Tongue (tissue), 2 donors: Measurements from ENCODE around the gene TATDN2. TPM values are rescaled to one million over a fixed set of nuclear protein-coding genes. Genes with fewer than 3 reads are reported as not detected.

Source experiments
- DNase-seq: peaks from one replicate; pipeline ENCODE4 v3.0.0-alpha.2; 2015
- total RNA-seq: library from RNA; depleted of rRNA; stranded (reverse); fragments of >200 nt; gene quantifications from one replicate; pipeline ENCODE4 v1.2.3, GENCODE V29; 2014

The TATDN2 gene, protein sequence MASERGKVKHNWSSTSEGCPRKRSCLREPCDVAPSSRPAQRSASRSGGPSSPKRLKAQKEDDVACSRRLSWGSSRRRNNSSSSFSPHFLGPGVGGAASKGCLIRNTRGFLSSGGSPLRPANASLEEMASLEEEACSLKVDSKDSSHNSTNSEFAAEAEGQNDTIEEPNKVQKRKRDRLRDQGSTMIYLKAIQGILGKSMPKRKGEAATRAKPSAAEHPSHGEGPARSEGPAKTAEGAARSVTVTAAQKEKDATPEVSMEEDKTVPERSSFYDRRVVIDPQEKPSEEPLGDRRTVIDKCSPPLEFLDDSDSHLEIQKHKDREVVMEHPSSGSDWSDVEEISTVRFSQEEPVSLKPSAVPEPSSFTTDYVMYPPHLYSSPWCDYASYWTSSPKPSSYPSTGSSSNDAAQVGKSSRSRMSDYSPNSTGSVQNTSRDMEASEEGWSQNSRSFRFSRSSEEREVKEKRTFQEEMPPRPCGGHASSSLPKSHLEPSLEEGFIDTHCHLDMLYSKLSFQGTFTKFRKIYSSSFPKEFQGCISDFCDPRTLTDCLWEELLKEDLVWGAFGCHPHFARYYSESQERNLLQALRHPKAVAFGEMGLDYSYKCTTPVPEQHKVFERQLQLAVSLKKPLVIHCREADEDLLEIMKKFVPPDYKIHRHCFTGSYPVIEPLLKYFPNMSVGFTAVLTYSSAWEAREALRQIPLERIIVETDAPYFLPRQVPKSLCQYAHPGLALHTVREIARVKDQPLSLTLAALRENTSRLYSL
- total RNA-seq: 15.5 TPM

DNA sequence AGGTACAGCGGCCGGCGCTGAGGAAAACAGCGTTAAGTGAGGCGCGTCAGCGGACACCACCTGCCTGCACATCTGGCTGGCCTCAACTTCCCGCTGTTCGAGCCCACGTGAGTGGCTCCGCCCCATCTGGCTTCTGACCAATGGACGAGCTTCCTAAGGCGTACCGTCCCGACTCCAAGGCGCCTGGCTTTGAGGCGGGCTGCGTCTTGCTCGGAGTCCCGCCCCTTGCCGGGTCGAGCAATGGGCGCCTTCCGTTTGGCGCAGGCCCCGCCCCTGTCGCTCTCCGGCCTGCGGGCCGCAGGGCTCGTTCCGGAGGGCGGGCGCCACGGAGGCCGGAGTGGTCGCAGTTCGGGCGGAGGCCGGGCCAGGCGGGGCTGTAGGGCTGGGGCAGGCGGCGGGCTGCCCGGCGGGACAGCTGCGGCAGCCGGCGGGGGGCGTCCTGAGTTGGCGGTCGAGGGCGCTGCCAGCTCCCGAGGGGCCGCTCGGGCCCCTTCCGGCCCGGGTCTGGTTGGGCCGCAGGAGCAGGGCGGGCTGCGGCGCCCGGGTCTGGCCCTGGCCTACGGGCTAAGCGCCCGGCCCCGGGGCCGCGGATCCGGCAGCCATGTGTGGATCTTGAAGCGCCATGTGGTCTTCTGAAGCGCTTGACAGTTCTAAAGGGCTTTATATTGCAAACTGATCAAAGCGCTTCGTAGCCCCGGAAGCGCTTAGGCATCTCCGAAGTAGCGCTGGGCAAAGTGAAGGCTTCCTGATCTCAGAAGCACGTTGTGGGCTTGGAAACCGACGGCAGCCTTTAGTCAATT, at the start of gene TATDN2:
TSS of gene TATDN2 (plus strand) at position 276 of the 800 bp plus-strand sequence. CDS start 742 bp downstream, outside the sequence.
- DNase-seq: peak; percentile 97

DNA sequence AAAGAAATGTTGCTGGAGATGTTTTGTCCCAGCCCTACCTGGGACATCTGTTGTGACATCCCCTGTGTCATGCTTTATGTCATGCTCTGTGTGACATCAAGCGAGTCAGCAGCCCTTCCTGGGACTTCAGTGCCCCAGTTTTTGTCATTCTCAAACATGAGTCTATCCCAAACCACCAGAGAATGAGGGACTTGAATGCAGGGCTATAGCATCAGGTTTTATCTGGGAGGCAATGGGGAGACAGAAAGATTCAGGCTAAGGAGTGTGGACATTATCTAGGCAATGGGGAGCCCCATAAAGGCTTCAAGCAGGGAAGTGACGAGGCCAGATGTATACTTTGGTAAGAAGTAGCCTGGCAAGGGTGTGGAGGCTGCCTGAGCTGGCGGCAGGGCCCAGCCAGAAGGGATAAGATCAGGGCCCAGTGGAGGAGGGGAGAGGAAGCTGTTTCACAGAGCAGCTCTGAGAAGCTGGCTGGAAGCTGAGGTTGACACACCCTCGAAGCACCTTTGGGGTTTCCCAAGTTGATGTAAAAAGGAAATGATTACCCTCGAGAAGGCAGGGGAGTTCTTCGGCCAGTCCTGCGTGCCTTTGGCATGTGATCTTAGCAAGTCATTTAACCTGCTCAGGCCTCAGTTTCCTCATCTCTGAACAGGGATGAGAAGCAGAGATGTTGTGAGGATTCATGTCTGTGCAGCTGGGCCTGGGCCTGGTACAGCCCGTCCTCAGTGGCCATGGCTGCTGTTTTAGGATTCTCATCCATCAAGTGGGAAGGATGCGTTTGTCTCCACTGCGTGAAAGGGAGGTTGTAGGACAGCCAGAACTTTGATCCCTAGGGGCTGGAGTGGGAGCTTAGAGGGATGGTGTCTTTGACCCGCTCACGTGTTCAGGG, 49.3 kb upstream of the TATDN2 start:
- DNase-seq: no peak

DNA sequence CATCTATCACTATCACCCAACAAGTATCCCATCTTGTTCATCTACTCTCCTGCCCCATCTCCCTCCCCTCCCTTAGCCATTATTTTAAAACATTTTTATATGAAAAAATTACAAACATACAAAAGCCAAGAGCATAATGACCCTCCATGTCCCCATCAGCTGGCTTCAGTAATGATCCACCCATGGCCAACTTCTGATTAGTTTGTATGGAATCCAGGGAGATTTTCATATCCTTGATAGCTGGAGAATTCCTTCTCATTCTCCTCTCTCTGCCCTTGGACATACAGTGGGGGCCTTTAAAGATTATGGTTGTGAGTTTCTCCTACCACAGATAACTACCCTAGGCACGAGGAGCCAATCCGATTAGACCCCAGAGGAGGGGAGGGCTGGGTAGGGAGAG, 43.3 kb upstream of the TATDN2 start:
- DNase-seq: no peak

DNA sequence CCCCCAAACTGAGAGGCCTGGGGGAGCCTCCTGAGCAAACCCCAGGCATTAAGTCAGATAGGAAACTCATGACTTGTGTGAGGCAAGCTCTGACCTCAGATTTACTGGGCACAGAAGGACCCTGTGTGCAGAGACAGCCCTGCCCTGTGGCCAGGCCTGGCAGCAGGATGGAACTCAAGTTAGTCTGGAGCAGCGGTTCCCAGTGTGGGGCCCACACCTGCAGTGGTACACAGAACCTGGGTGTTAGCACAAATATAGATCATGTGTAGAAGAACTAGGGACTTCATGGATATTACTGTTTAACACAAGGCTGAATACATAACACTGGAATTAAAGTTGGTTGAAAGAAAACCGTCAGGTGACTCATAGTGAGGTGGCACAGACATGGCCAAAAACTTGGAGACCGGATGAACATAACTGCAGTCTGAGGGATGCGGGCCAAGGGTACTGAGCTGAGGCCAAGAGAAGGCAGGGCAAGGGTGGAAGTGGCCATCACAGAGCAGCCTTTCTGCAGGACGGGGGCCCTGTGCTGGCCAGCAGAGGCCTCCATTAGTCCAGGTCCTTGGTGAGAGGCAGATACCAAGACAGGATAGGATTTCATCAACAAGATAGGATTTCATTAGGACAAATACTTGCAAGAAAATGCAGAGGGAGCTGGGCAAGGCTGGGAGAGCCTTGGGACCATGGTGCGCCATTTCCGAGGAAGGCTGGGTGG, 42.7 kb upstream of the TATDN2 start:
- DNase-seq: no peak

DNA sequence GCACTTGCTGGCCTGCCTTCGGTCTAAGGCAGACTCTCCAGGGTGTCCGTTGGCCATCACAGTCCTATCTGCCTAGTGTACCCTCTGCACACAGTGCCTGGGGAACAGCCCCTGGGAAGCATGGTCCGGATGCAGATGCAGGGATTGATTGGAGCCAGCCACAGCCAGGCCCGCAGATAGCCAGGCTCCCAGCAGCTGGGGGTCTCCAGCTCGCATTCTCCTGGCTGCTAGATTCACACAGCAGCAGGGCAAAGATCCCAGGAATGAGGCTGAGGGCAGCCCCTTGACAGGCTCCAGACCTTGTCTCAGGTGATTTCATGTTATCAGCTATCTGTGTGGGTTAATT, 42.1 kb upstream of the TATDN2 start:
- DNase-seq: no peak

DNA sequence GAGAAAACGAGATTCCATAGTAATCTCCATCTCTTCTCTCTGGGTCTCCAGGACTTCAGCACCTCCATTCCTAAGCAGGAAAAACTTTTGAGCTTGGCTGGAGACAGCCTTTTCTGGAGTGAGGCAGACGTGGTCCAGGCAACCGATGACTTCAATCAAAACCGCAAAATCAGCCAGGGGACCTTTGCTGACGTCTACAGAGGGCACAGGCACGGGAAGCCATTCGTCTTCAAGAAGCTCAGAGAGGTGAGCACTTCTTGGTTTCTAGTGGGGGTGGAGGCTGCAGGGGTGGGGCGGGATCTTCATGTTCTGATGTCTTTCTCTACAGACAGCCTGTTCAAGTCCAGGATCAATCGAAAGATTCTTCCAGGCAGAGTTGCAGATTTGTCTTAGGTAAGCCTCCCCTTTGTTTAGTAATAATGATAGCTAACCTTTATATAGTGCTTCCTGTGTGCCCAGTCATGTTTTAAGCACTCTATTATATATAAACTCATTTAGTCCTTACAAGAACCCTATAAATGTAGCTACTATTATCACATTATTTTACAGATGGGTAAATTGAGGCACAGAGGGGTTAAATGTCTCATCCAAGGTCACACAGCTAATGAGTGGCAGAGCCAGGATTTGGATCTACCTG, 35.0 kb upstream of the TATDN2 start:
- no peak for DNase-seq

DNA sequence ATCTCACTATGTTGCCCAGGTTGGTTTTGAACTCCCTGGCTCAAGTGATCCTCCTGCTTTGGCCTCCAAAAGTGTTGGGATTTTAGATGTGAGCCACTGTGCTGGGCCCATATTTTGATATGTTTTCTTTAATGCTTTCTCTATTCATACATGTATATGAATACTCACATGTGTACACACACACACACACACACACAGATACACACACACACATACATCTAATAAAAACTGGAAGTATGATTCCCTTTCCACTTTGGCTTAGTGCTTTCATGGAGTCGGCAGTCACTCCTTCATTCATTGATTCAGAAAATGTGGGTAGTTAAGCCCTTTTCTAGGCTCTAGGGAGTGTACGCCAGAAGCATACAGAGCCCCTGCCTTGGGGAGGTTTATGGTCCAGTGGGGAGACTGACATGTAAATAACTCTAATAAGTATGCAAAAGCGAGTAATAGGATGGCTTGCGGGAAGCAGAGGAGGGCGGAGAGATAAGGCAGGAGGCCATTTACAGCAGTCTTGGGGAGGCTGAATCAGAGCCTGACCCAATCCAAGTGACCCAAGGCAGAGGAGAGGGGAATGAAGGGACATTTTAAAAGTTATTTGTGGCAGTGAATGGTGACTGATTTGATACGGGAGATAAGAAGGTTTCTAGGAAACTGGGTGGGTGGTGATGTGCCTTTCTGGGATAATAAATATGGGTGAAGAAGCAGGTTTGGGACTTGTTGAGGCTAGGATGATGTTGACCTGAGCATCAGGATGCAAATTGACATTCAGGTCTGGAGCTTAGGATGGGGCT, 32.5 kb upstream of the TATDN2 start:
- no peak for DNase-seq

DNA sequence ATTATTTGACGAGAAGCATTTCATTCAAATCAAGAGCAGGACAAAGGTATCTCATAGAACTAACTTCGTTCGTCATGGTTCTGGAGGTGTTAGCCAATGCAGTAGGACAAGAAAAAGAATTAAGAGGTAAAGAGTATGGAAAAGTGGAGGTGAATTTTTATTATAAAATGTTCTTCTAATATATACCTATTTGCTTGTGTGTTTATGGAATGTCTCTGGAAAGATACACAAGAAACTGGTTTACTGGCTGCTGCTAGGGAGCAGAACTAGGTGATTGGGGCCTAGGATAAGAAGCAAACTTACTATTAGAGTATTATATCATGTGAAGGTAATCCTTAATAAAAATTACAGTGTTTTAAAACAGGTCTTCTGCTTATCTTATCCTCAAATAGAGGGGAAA, 30.9 kb upstream of the TATDN2 start:
- no peak for DNase-seq

DNA sequence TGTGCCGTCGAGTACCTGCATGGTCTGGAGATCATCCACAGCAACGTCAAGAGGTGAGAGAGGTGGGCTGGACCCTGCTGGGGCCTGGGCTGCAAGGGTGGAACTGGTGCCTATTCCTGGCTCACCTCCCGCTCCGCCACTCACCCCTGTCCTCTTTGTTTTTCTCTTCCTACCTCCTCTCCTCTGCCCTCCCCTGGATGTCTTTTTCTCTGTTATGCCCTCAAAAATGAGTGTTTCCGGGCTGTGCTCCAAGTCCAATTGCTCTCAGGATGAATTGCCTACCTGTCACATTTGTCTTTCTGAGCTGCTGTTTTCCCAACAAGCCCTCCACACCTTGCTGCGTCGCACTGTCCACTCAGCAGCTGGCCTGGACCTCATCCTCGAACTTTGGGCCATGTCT, 28.5 kb upstream of the TATDN2 start:
- DNase-seq: no peak

DNA sequence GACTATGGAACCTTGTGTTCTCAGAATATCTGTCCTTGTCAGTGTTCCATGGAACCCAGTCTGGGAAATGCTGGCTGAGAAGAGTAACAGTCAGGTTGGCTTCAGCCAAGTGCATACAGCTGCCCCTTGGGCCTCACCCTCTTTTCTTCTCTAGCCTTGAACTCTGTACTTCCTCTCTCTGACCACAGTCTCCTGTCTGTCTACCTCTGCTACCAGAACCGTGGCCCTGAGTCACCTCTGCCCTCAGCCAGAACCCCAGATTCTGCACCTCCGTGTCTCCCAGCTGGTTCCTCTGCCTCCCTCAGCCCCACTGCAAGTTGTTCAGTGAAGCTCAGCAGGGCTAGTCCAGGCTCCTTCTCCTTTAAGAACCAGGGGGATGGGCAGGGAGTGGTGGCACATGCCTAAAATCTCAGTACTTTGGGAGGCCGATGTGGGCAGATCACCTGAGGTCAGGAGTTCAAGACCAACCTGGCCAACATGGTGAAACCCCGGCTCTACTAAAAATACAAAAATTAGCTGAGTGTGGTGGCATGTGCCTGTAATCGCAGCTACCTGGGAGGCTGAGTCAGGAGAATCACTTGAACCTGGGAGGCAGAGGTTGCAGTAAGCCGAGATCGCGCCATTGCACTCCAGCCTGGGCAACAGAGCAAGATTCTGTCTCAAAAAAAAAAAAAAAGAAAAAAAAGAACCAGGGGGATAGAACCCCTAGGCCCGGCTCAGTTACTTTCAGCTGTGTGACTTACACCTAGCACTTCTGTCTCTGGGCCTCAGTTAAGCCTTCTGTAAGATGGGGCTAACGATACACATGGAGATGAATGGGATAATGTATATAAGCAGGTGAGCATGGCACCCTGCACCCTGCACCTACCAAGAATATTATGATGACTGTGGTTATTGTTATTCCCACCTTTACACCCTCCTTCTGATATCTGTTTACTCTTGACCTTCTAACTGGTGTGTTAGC, 24.3 kb upstream of the TATDN2 start:
- DNase-seq: no peak

DNA sequence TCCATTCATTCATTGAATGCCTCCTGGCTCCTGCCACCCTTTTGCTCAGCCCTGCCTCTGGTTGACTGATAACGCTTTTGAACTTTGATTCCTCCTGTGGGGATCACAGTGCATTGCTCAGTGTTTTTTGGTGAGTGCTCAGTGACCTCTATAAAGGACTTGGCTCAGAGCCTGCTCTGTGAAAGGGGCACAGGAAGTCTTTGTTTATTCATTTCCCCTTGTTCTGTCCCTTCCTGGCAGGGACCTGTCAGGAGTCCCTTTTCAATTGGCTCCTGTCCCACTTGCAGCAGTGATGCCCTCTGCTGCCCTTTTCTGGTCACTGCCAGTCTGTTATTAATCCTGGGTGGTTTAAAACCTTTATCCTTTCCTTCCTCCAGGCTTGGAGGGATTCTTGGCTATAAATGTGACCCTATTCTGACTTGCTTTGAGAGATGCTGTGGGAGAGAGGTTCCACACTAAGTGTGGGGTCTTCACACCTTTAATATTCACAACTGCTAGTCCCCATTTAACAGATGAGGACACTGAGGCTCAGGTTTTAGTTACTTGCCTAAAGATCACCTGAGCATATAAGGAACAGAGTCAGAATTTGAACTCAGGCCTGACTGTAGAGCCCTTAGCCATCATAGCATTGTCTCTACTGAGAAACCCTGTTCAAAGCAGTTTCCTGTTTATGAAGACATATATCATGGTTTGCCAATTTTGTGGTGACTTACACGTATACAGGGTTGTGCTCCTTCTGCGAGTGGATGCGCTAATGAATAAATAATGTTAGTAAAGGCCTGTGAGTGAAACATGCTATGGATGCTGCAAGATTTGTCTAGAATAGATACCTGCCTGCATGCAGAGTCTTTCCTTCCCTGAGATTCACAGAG, 23.2 kb upstream of the TATDN2 start:
- DNase-seq: peak; percentile 76

DNA sequence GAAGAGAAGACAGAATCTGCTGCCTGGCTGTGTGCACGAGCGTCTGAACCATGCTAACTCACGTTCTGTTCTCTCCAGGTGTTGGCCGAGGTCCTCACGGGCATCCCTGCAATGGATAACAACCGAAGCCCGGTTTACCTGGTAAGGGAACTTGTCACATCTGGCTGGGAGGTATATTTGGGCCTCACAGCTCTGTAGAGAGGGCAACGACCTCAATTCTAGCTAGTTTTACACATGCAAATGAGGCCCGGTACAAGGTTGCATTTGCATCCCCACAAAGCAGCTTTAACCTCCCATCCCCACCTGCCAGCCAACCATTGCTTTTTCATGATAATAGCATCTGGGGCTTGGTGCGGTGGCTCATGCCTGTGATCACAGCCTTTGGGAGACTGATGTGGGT, 22.0 kb upstream of the TATDN2 start:
- DNase-seq: no peak

DNA sequence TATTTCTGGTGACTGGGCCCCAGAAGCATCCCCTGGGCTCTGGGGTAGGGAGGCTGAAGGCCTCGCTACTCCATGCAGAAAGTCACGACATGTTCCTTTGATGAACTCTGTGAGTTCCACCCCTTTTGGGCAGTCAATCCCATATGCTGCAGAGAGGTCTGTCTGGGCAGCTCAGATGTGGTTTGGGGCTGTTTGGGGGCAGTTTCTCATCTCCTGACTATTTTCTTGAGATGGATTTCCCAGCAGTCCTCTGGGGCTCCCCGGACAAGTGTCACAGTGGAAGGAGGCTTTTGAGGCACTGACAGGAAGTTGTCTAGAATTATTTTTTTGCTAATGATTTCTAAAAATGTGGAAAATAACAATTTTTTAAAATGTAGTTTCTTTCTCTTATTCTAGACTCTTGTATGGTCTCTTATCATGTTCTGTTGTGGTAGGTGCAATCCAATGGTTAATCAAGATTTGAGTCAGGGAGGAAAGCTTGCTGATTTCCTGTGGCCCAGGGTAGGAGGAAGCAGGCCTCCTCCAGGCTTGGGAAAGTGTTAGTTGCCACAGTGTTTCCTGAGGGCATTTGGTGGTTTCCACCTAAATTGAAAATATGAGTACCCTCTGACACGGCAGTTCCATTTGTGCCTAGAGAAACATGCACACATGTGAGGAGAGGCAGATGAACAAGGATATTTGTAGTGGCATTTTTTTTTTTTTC, 19.9 kb upstream of the TATDN2 start:
- no peak for DNase-seq

DNA sequence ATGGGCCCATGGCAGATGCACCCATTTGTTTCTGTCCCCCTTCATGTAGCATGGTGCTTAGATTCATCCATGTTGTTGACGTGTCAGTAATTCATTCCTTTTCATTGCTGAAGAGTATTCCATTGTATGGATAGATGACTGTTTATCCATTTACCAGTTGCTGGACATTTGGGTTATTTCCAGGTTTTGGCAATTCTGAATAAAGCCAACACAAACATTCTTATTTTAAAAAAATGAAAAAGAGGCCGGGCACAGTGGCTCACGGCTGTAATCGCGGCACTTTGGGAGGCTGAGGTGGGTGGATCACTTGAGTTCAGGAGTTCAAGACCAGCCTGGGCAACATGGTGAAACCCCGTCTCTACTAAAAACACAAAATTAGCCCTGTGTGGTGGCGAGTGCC, 18.7 kb upstream of the TATDN2 start:
- no peak for DNase-seq

DNA sequence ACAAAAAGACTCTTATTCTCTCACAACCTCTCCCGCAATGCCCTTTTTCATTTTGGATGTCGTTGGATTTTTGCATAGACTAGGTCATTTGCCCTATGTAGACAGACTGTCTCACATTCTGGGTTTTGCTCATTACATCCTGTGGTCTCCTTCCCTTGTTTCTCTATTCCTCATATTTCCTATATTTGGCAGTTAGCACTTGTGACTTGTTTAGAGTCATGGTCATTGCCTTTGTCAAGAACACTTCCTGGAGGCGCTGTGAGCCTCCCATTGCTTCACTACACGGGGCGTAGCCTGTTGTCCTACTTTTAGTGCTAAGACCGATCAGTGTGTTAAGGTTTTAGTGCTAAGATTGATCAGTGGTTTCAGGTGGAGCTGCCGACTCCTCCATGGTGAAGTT, 16.1 kb upstream of the TATDN2 start:
- no peak for DNase-seq

DNA sequence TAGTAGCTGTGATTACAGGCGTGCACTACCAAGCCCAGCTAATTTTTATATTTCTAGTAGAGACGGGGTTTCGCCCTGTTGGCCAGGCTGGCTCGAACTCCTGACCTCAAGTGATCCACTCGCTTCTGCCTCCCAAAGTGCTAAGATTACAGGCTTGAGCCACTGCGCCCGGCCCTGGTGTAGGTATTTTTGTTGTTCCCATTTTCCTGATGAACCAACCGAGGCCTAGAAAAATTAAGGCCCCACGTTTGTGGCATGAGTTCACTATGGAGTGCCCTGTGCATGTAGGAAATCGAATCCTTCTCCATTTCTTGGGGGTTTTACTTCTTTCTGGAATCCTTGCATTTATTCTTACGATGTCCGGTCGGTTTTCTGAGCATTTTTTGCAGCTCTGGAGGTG, 14.3 kb upstream of the TATDN2 start:
- DNase-seq: no peak
